Tibial nerve (tissue), 4 donors: ENCODE measurements around the gene ZCCHC24.

Source experiments
- CTCF ChIP-seq, 5 experiments: fragments of 200-600 bp in 3 of 5; fragments of 450-650 bp in 2 of 5; sonication (generic) in 3 of 5; IDR thresholded peaks; one replicate each; pipeline ENCODE4 v1.5.1; 2016 to 2019; ENCODE audit warnings: antibody characterized with exemption in 5 of 5, mild to moderate bottlenecking in 3 of 5, moderate library complexity in 2 of 5
- EP300 ChIP-seq, 2 donors: sonication (generic); formaldehyde crosslinking; IDR thresholded peaks; one replicate each; pipeline ENCODE4 v1.6.1; 2017; ENCODE audit warnings: antibody characterized with exemption in 2 of 2, mild to moderate bottlenecking in 1 of 2
- POLR2A ChIP-seq, 2 donors: fragments of 450-650 bp; IDR thresholded peaks; one replicate each; pipeline ENCODE4 v1.6.1; 2017; ENCODE audit warnings: antibody characterized with exemption in 2 of 2, mild to moderate bottlenecking in 2 of 2, moderate library complexity in 2 of 2

GRCh38 chr10:79459243-79459642 lies 13.8 kb upstream of the ZCCHC24 start:
- no peak for TF ChIP-seq CTCF (IDR thresholded peaks at IDR 0.05)
- no peak for TF ChIP-seq POLR2A (IDR thresholded peaks at IDR 0.05)
- no peak for TF ChIP-seq EP300 (IDR thresholded peaks at IDR 0.05)
